NCI-H1436 (cell line): ENCODE data around the gene ATOH7.
"Not testable (repeated sequence)": the region's sequence is repeated elsewhere in the genome, so short reads cannot be mapped to it uniquely, and the experiment has no call there.

ENCODE experiments used
- DNase-seq: peaks from one replicate; lab custom pipeline; 2025; lab: John Stamatoyannopoulos, UW

The ATOH7 gene

DNA sequence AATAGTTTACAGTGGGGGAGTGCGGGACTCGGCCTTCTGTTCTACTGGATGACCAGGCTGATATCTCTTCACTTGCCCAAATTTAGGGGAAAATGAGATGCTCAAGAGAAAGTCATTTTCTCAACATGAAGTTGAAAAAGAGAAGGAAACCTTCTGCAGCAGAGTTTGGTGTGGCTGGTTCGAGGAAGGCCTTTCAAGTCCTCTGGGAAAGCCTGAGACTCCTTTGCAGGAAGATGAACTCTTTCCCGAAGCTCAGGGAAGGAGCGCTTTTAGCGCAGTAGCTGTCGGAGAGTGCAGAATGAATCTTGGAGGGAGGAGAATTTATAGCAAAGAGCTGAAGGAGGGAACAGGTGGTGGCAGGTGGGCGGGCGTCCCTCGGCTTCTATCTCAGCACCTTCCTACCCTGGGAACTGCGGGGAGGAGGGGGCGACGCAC, at the start of gene ATOH7:
ATOH7 (minus strand) TSS at position 297 of the 435 bp plus-strand sequence. CDS start 436 bp downstream, outside the sequence.
- no peak for DNase-seq

DNA sequence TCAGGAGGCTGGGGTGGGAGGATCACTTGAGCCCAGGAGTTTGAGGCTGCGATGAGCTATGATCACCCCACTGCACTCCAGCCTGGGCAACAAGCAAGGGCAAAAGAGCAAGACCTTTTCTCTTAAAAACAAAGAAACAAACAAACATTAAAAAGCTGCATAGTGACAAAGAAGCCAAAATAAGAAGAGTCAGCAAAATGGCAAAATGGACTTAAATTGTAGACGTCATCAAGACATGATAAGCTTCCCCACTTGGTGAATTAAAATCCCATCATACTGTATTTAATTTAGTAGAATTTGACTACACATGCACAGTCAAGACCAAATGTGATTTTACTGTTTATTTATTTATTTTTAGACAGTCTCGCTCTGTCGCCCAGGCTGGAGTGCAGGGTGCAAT, 48.8 kb upstream of the ATOH7 start:
- no peak for DNase-seq

DNA sequence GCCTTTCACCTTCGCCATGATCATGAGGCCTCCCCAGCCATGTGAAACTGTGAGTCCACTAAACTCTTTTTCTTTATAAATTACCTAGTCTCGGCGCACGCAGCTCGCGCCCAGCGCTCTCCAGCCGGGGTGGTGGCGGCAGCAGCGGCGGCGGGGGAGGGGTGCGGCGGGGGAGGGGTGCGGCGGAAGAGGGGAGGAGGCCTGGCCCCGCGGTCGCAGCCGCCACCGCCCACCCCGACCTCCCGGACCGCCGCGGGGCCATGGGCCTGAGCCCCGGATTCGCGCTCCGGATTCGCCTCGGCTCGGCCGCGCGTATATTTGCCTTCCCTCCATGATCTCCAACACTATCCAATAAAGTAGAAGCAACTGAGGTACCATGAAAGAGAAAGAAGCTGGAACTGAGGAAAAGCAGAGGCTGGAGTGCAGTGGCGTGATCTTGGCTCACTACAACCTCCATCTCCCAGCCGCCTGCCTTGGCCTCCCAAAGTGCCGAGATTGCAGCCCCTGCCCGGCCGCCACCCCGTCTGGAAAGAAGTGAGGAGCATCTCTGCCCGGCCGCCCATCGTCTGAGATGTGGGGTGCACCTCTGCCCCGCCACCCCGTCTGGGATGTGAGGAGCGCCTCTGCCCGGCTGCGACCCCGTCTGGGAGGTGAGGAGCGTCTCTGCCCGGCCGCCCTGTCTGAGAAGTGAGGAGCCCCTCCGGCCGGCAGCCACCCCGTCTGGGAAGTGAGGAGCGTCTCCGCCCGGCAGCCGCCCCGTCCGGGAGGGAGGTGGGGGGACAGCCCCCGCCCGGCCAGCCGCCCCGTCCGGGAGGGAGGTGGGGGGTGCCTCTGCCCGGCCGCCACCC, 47.2 kb upstream of the ATOH7 start:
- DNase-seq: not testable (repeated sequence)

DNA sequence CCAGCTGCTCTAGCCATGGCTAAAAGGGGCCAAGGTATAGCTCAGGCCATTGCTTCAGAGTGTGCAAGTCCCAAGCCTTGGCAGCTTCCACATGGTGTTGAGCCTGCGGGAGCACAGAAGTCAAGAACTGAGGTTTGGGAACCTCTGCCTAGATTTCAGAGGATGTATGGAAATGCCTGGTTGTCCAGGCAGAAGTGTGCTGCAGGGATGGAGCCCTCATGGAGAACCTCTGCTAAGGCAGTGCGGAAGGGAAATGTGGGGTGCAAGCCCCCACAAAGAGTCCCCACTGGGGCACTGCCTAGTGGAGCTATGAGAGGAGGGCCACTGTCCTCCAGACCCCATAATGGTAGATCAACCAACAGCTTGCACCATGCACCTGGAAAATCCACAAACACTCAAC, 45.9 kb upstream of the ATOH7 start:
- not testable (repeated sequence) for DNase-seq

DNA sequence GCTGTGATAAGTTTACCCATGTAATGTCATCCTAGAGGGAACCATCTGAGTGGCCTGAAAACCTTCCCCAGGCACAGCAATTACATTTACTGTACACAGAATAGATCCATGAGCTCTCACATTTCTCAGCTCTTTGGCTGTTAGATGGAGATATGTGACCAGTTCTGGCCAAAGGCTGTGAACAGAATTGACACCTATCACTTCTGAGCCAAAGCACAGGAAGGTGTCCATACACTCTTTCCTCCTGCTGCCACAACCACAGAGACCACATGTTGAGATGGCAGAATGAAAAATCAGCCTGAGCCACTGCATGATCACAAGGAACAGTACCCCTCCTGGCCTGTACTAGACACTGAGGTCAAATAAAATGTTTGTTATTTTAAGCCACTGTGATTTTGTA, 44.3 kb upstream of the ATOH7 start:
- DNase-seq: no peak

DNA sequence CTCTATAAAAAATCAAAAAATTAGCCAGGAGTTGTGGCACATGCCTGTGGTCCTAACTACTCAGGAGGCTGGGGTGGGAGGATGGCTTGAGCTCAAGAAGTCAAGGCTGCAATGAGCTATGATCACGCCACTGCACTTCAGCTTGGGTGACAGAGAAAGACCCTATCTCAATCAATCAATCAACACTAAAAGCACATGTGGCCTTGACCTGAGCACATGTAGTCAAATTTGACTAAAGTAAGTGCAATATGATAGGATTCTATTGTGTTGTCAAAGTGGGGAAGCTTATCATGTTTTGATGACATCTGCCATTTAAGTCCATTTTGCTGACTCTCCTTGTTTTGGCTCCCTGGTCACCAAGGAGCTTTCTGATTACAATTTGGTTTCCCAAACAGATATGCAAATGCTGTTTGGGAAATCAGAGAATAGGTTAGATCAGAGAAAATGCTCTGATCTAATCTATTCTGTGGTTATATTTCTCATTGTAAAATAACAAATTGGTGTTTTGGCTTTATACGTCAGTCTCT, 43.8 kb upstream of the ATOH7 start:
- DNase-seq: no peak

DNA sequence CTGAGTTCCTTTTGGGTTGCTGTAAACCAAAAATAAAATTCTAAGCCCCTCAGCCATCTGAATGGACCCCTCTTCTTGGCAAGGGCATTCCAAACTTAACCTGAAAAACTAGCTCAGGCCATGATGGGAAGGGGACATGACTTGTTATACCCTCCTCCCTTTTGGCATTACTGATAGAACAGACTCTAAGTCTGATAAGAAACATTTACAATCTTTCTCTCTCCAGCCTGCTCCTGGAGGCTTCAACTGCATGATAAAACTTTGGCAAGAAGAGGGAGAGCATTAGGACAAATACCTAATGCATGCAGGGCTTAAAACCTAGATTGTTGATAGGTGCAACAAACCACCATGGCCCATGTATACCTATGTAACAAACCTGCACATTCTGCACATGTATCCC, 40.9 kb upstream of the ATOH7 start:
- DNase-seq: no peak

DNA sequence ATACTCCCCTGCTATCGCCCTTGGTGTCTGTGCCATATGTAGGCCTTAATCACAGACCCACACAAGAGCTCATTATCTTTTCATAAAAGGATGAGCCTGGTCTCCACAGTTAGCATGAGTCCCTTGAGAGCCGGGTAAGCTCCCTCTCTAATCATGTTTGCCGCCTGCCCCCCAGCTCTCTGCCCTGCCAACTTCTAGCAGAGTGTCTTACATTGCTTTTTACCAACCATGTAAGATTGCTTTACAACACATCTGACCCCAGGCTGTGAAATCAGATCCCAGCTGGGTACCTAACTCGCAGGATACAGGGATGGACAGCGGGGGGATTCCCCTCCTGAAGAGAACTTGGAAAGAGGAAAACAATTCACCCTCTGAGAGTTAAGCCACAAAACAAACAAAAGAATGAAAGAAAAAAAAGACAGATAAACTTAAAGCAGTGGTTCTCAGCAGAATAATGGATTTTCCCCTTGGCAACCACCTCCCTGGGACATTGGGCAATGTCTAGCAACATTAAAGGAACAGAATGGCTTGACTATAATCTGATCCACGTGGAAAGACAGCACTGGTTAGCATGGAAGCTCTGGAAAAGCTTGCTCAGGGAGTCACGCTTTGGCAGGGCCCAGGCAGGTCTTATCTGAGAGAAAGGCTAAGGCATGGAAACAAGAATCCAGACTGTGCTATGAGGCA, 39.4 kb upstream of the ATOH7 start:
- DNase-seq: no peak

DNA sequence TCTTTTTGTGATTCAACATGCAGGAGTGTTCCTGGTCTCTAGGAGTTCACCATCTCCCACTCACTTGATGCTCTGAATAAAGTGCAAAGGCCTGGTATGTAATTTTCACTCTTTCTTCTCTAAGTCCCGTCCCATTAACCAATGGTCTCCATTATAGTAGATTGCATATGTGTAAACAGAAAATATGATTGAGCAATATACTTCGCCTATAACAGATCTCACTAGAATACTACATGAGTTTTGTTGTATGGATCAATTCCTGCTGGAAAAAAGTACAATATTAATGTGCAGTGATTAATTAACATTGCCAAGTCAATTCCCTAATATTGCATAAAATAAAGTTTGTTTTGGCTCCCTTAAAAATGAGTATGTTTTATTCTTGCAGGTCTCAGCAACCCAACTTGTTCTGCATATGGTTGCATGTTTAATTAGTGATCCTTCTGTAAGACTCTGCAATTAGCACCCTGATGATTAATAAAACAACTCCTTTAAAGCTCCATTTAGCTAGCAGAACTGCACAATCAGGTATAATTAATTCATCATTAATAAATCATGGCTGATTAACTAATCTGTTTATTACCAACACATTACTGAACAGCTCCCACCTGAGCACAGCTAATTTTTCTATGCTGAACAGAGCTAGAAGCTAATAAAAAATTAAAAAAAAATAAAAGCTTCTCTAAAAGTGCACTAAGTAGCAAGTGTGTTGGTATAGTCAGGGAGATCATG, 37.8 kb upstream of the ATOH7 start:
- no peak for DNase-seq

DNA sequence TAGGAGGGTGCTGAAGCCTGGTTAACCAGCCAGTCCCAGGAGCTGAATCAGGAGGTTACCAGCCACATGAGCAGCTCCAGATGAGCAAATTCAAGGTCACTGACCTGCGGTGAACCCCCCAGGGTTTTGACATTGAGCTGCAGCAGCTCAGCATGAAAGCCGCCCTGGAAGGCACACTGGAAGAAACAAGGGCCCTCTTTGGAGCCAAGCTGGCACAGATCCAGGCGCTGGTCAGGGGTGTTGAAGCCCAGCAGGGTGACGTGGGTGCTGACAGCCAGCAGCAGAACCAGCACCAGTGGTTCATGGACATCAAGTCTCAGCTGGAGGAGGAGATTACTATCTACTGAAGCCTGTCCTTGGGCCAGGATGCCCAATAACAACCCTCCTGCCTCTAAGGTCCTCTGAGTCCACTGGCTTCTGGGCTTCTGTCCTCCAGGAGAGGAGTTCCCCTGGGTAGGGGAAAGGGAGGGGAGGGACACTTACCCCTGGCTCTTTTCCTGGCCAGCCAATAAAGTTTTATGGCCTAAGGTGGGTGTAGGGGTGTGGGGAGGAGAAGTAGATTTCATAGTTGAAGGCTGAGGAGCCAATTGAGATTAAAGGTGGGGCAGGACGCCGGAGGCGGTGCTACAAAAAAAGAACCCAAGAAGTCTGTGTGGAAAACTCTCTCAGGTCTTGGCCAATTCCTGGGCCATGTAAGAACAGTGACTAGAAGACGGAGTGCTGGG, 29.4 kb upstream of the ATOH7 start:
- DNase-seq: no peak

DNA sequence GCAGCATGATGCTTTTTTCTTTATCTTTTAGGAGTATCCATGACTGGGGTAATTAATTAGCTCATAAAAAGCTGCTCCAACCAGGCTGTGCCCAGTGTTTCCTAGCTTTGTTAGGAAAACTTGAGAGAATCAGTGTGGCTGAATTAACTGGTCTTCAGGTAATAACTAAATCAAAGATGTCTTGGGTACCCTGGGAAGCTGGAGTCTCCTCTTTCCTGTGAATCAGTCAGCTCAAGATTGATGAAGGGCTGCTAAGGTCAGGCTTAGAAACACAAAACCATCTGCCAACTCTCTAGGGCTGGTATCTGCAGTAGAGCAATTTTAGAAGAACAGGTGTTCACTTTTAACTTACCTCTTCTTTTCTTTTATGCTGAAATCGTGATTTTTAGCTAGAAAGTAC, 21.4 kb upstream of the ATOH7 start:
- no peak for DNase-seq

DNA sequence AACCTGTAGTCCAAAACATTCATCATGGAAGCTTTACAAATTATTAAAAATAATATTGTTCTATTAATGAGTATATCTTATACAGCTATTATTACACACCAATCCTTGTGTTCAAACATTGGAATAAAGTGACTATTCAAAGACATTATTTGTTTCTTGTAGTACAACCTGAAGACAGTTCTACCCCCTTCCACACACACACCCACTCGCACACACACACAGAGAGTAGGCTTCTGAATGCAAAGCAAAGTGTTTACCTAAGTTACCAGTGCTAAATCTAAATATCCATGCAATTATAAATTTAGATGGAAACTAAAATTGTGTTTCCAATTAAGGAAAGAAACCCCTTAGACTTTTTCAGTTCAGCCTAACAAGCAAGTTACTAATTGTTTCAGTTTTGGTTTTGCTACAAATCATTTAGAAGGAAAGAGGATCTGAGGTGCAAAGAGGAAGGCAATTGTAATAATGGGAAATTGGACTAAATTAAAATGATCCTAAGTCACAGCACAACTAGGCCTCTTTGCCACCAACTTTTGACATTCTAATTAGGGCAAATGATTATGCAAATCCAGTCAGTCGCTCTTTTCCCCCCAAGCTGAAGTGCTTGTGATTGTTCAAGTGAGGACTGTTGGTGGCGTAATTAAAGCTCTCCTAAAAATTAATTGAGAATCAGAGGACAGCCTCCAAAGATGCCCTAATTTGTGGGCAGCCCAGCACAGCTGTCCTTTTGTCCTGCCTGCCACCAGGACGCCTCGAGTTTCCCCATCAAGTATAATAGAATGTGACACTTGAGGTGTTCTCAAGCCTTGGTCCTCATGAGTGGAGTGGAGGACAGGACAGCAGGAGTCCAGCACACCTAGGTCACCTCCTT, 19.9 kb upstream of the ATOH7 start:
- DNase-seq: no peak

DNA sequence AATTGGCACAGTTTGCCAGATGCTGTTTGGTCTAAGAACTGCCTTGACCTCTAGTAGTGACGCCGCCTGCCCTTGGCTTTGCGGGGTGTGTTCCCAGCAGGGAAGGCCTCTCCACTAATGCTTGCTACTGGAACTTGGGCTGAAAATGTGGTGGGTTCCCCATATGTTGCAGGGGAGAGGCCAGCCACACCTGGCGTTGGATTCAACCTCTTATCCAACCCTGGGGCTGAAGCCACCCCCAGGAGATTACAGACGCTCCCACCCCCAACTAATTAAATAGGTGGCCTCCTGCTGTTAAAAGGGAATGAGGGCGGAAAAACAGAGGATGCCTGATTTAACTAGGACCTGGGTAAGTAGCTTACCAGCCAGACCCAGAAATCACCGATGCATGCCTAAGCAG, 19.2 kb upstream of the ATOH7 start:
- no peak for DNase-seq

DNA sequence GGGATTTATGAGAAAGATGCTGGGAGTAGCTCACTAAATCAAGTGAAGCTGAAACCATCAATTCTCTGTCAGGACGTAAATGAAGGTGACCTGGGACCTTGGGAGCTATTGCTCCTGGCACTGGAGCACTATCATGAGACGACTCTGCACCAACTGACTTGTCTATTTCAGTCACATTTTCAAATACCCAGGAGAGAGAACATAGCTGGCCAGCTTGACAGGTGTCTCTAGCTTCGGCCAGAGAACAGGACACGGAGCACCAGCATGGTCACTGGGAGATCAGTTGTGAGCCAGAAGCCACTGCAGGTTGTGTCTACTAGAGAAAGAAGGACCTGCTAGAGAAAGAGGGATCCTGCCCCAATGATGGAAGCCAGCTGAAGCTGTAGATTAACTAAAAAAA, 17.4 kb upstream of the ATOH7 start:
- DNase-seq: no peak

DNA sequence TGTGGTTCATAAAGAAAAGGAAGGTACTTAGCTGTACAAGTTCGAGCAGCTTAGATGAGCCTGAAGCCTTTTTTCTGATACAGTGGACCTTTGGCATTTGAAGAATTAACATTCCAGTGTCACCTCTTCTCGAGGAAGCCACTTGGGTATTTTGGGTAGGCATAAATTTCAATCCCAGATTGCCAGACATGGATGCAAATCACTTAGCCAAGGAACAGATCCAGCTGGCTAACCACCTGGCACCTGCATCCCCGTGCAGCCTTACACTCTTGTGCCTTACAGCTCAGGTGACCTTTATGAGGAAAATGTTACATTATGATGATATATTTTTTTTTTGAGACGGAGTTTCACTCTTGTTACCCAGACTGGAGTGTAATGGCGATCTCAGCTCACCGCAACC, 16.0 kb upstream of the ATOH7 start:
- no peak for DNase-seq

DNA sequence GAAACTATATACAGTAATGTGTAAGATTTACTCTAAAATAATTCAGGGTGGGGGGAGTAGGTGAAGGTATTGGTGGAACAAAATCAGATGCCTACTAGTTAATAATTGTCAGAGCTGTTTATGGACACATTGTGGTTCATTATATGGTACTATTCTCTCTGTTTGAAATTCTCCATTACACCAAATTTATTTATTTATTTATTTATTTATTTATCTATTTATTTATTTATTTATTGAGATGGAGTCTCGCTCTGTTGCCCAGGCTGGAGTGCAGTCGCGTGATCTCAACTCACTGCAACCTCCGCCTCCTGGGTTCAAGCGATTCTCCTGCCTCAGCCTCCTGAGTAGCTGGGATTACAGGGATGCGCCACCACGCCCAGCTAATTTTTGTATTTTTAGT, 14.5 kb upstream of the ATOH7 start:
- DNase-seq: not testable (repeated sequence)

DNA sequence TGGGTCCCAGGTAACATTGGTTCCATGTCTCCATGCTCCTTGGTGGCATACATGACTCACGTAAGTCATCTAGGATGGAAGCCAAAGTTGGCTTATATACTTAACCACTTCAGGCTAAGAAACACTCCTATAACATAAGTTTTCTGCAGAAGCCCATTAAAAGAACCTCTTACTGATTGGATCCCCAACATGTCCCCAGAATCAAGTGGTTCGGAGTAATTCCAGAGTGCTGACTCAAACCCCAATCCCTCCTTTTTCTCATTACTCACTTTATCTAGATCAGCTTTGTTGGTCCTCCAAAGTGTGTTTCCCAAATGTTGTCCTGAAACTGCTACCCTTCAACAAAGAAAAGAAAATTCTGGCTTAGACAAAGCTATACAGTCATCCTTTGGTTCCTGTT, 10.1 kb upstream of the ATOH7 start:
- DNase-seq: no peak

DNA sequence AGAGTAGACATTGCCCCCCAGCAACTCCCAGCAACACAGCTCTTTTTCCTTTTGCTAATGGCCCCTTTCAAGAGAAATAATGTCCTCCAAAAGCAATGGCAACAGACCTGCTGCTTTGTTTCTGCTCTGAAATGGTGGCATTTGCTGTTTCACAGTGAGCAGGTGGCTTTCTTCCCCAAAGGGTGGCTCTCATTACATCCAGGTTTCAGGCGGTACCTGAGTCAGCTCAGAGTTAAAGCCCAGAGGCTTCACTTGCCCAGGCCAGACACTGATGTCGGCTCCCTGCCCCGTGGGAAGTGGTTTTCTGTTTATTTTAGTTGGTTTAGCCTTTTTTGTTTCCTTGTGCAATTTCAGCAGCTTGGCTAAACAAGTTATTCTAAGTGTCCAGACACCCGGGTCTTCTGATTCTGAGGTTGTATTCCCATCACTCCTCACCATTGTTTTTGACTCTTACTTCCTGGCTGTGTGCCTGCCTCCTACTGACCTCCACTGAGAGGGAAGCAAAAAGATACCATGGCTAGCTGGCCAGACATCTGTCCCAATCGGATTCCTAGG, 7.8 kb upstream of the ATOH7 start:
- DNase-seq: no peak

DNA sequence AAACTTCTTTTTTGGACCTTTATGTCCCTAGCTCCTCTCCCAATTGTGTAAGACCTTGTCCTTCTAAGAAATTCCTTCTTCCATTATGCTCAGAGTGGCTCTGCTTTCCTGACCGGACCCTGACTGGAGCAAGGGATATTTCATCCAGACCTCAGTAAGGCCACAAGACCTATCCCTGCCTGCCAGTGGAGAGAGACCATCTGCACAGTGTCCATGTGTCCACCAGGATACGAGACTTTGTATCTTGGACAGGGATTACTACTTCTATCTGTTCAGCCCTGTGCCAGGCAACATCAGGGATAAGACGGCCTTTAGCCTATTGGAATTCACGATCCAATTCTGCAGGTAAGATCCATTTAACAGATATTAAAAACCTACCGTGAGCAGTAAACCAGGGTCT, 7.2 kb upstream of the ATOH7 start:
- no peak for DNase-seq

DNA sequence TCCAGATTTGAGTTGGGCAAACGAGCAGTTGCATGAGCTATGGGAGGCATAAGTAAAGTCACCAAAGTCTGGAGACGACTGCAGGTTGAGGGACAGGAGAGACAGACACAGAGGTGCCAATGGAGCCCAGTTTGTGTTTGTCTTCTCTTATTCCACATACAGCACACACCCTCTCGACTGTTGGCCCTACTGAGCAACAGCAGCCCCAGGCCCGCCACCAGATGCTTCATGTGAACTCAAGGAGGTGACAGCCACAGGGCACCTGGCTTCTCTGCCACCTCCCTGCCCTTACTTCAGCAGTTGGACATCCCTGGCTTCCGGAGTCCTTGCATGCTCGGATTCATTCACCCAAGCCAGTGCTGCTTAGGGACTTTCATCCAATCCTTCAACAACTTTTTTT, 6.5 kb upstream of the ATOH7 start:
- no peak for DNase-seq

DNA sequence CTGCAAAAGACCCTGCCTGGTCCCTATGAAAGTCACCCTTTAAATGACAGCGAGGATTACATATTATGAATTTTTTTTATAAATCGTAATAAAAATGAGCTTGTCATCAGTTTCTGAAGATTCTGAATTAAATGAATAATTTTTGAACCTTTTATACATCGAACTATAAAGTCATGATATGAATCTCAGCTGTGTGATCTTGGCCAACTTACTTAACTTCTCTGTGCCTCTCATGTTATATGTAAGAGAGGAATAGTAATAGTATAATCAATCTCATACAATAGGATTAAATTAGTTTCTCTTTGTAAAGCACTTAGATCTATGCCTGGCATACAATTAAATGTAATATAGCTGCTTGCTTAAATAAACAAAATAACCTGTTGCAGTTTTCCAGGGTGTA, 5.3 kb upstream of the ATOH7 start:
- no peak for DNase-seq
